ENCODE results near the gene ZC3H10. TPM values are rescaled to one million over a fixed set of nuclear protein-coding genes. Genes with fewer than 3 reads are reported as not detected.

Gene ZC3H10
- total RNA-seq, 1 donor from 2014 or later: 4.9 TPM

DNA sequence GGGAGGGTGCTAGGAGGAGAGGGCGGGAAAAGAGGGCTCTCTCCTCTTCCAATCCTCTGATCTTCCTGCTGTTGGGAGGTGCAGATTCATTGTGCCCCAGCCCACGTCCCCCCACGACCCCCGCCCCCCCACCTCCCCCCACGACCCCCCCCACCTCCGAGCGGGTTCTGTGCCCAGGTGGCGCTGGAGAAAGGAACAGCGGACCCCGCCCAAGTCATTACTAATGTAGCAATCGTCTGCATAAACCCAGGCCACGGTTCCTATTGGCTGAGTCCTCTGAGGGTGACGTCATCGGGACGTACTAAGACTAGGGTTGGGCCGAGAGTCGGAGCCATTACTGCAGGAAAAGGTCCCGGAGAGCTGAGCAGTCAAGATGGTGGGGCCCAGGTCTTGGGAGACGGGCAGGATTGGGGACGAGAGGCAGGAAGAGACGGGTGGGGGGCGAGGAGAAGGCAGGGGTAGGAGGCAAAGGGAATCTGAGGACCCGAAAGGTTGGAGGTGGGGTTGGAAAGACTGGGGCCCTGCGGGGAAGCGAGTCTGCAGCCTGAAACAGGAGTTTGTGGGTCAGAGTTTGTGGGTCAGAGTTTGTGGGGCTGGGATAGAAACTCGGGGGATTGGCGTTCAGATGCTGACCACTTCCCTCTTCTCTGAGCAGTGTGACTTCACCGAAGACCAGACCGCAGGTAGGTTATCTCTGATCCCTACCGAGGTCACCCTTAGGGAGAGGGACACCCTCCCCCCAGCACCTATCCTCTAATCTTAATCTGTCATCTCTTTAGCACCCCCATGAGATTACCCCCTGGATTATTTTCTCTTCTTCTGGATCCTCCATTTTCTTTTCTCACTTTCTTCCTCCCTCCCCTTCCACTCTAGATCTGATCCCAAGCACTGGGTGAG is 40.2 kb downstream of the ZC3H10 start, which contains the start of gene MYL6:
Gene MYL6 (plus strand): TSS at position 331 of the 897 bp plus-strand sequence. CDS start 43 bp downstream, at position 374.
- Histone ChIP-seq H3K4me1 (peaks cover 56% of the 10 kb centered on the region), H3K27ac (replicated peaks) (peak within 1 kb of the TSS; percentile 96), H3K27me3 (ENCODE audit: low read depth) (no peaks in the 10 kb centered on the region), H3K36me3 (peaks cover 40% of the 10 kb centered on the region), H3K4me3 (peak within 1 kb of the TSS; percentile 75), H3K9me3 (replicated peaks) (no peaks in the 10 kb centered on the region)
- DNase-seq: peak; percentile 94
- TF ChIP-seq, protein P1, sequence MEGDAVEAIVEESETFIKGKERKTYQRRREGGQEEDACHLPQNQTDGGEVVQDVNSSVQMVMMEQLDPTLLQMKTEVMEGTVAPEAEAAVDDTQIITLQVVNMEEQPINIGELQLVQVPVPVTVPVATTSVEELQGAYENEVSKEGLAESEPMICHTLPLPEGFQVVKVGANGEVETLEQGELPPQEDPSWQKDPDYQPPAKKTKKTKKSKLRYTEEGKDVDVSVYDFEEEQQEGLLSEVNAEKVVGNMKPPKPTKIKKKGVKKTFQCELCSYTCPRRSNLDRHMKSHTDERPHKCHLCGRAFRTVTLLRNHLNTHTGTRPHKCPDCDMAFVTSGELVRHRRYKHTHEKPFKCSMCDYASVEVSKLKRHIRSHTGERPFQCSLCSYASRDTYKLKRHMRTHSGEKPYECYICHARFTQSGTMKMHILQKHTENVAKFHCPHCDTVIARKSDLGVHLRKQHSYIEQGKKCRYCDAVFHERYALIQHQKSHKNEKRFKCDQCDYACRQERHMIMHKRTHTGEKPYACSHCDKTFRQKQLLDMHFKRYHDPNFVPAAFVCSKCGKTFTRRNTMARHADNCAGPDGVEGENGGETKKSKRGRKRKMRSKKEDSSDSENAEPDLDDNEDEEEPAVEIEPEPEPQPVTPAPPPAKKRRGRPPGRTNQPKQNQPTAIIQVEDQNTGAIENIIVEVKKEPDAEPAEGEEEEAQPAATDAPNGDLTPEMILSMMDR (IDR thresholded peaks at IDR 0.05; ENCODE audit: borderline replicate concordance): no peak
- intact Hi-C loops (cut with micrococcal nuclease): loop anchor here (5.0 kb wide), 1 partner anchor 41 kb away; the partner anchor contains the start of genes RPL41 and ZC3H10

DNA sequence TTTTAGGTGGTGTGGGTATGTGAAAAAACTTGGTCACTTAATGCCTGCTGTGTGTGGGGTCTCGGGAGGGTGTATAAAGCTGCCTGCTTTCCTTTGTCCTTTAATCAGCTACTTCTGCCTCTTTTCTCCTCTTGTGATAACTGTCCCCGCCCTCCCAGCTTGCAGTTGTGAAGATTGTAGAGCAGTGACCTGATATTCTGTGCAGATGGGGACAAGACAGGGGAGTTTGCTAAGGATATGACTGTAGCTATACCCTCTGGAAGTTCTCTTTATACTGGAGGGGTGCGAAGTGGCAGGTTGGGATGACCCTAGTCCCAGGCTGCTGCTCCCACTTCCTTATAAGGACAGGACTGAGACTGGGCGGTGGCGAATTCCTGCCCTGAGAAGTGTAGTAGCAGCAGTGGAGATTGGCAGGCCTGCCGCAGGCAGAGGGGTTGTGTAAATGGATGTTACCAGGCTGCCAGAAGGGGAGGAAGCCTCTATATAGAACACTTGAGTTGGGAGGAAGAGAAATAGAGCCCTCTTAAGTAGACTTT is 40.9 kb downstream of the ZC3H10 start:
- no peaks in the 10 kb centered on the region for H3K27me3 ChIP-seq (ENCODE audit: low read depth)
- no peaks in the 10 kb centered on the region for H3K9me3 ChIP-seq (replicated peaks)
- peaks cover 47% of the 10 kb centered on the region for H3K36me3 ChIP-seq
- peaks cover 52% of the 10 kb centered on the region for H3K4me1 ChIP-seq
- intact Hi-C loops (cut with micrococcal nuclease): loop anchor here (5.0 kb wide), 1 partner anchor 42 kb away; the partner anchor contains the start of genes RPL41 and ZC3H10
- peak overlapping the region; percentile 96 for H3K27ac ChIP-seq (replicated peaks)
- TF ChIP-seq, protein P1 (IDR thresholded peaks at IDR 0.05; ENCODE audit: borderline replicate concordance): no peak
- peak overlapping the region; percentile 75 for H3K4me3 ChIP-seq
- peak; percentile 81 for DNase-seq

DNA sequence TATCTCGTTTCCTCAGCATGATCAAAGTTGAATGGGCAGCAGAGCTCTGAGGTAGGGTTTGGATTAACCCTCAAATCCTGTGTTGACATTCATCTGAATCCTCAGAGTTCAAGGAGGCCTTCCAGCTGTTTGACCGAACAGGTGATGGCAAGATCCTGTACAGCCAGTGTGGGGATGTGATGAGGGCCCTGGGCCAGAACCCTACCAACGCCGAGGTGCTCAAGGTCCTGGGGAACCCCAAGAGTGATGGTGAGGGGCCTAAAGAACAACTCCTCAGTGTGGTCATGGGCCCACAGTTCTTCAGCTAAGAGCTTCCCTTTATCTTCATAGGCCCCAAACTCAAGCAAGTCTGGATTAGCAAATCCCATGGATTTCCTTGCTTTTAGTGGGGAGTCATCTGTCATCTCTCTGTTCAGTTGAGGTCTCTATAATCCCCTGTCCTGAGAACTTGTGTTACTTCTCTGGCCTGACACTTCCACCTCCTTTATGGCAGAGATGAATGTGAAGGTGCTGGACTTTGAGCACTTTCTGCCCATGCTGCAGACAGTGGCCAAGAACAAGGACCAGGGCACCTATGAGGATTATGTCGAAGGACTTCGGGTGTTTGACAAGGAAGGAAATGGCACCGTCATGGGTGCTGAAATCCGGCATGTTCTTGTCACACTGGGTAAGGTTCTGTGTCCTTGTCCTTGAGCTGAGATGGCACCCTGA is 41.6 kb downstream of the ZC3H10 start:
- no peaks in the 10 kb centered on the region for H3K27me3 ChIP-seq (ENCODE audit: low read depth)
- H3K36me3 ChIP-seq: peaks cover 54% of the 10 kb centered on the region
- DNase-seq: no peak
- intact Hi-C loops (cut with micrococcal nuclease): loop anchor here (5.0 kb wide), 1 partner anchor 42 kb away; the partner anchor contains the start of genes RPL41 and ZC3H10
- H3K27ac ChIP-seq (replicated peaks): peak overlapping the region; percentile 96
- no peaks in the 10 kb centered on the region for H3K9me3 ChIP-seq (replicated peaks)
- TF ChIP-seq, protein P1 (IDR thresholded peaks at IDR 0.05; ENCODE audit: borderline replicate concordance): no peak
- peaks cover 52% of the 10 kb centered on the region for H3K4me1 ChIP-seq
- H3K4me3 ChIP-seq: peak overlapping the region; percentile 75

DNA sequence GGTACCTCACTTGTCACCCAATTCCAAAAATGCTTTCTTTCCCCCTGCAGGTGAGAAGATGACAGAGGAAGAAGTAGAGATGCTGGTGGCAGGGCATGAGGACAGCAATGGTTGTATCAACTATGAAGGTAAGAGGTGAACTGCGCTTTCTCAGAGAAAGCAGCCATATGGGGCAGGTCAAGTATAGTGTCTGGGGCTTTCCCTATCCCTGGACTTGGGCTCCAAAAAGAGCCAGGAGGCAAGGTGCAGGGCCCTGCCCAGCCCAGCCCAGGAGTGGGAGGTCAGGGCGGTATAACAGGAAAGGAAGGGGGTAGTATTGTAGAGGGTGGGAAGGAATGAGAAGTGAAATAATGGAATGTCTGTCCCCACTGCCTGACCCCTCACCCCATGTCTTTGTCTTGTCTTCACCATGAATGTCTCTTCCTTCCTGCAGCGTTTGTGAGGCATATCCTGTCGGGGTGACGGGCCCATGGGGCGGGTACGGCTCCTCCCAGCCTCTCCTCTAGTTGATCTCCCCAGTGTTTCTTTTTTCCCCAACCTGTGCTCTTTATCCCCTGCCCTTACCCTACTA is 42.2 kb downstream of the ZC3H10 start:
- intact Hi-C loops (cut with micrococcal nuclease): no loop called here
- H3K4me1 ChIP-seq: peaks cover 55% of the 10 kb centered on the region
- TF ChIP-seq, protein P1 (IDR thresholded peaks at IDR 0.05; ENCODE audit: borderline replicate concordance): no peak
- no peaks in the 10 kb centered on the region for H3K9me3 ChIP-seq (replicated peaks)
- peak overlapping the region; percentile 75 for H3K4me3 ChIP-seq
- peaks cover 60% of the 10 kb centered on the region for H3K36me3 ChIP-seq
- DNase-seq: no peak
- H3K27ac ChIP-seq (replicated peaks): peak overlapping the region; percentile 96
- no peaks in the 10 kb centered on the region for H3K27me3 ChIP-seq (ENCODE audit: low read depth)

Data from left ventricle myocardium inferior (tissue), 1 donor.